ENCODE data around the gene EML1. TPM values are rescaled to one million over a fixed set of nuclear protein-coding genes. Genes with fewer than 3 reads are reported as not detected.

EML1 gene
- total and polyA plus RNA-seq, 7 donors, result 3.1 to 40.4 (median 7.5) TPM

- H3K4me3 ChIP-seq, result no peak overlapping the region
- no peaks in the 10 kb centered on the region for H3K27me3 ChIP-seq (ENCODE audit: insufficient read depth in 3 of 3, low read length in 2 of 3)
- no peaks in the 10 kb centered on the region for H3K9me3 ChIP-seq
- ATAC-seq, result peak; percentile 84 to 93 (median 88)
- intact Hi-C loops (cut with DNase I), result loop anchor here (1.0 to 5.0 kb wide), 4 partner anchors 40 to 210 kb away; no protein-coding TSS in a partner anchor
- peak; percentile 87 for TF ChIP-seq CTCF (IDR thresholded peaks at IDR 0.05)
- H3K4me1 ChIP-seq, result peaks cover 10% of the 10 kb centered on the region
- WGBS, 3 donors, result 30 to 36% (median 33%) methylated on average over 5 of the region's 5 CpGs
- DNase-seq, result peak in 1 of 2 donors; percentile 42
- no peak overlapping the region for H3K27ac ChIP-seq
- no peaks in the 10 kb centered on the region for H3K36me3 ChIP-seq (ENCODE audit: insufficient read depth in 1 of 2, low read depth in 1 of 2)
Observed at GRCh38 chr14:99982537-99983250, 189.5 kb downstream of the EML1 start.

DNA sequence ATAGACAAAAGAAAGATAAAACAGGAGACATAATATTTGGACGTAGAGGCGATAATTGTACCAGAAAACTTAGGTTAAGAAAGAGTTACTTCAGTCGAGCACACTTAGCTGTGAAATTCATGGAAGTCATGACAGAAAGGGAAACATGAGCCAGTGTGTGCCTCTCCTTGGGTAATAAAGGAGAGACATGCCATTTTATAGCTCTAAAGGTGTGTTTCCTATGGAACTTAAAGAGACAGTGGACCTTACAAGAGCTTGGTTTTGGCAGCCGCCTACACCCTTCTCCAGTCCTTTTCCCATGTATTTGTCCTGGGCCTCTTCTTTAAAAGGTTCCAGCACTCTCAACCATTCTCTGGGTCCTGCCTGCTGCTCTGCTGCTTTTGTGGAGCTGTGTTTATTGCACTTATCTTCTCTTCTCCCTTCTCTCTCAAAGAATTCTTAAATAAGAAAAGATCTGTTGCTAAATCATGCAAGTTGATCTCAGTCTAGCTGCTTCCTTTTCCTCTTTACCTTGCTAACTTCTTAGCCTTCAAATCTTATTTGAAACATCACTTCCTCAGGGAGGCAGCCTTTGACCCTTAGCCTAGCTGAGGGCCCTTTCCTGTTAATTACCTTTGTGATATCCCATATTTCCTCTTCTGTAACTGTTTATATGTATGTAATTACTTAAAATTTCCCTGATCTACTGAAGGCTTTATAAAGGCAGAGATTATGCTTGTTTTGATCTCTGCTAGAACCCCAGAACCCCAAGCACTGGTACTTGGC lies 190.2 kb downstream of the EML1 start:
- no peaks in the 10 kb centered on the region for H3K36me3 ChIP-seq (ENCODE audit: insufficient read depth in 1 of 2, low read depth in 1 of 2)
- no peaks in the 10 kb centered on the region for H3K9me3 ChIP-seq
- H3K27ac ChIP-seq, result no peak overlapping the region
- intact Hi-C loops (cut with DNase I), result loop anchor here (1.0 to 5.0 kb wide), 4 partner anchors 39 to 209 kb away; no protein-coding TSS in a partner anchor
- no peak overlapping the region for H3K4me3 ChIP-seq
- H3K27me3 ChIP-seq (ENCODE audit: insufficient read depth in 3 of 3, low read length in 2 of 3), result no peaks in the 10 kb centered on the region
- ATAC-seq, result no peak
- WGBS, 3 donors, result 79 to 82% (median 79%) methylated on average over 4 of the region's 4 CpGs
- no peak for DNase-seq
- TF ChIP-seq CTCF (IDR thresholded peaks at IDR 0.05), result no peak
- H3K4me1 ChIP-seq, result peaks cover 10% of the 10 kb centered on the region

DNA sequence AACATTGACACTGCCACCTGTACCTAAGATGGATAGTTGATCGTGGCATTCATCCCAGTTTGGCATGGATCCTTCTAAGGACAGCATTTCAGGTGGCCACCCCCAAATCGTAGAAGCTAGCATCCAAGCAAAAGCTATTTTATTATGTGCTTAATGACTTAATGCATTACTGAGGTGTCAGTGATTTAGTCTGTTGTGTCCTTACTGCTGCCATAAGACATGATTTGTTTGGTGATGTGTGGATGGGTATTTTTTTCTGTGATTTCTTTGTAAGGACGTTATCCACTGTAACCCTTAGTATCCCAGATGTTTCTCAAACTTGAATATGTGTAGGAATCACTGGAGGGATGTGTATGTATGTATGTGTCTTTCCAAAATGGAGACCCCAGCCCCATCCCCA lies 190.8 kb downstream of the EML1 start:
- no peaks in the 10 kb centered on the region for H3K9me3 ChIP-seq
- no peak for ATAC-seq
- H3K4me3 ChIP-seq, result no peak overlapping the region
- intact Hi-C loops (cut with DNase I), result loop anchor here (5.0 kb wide), 2 partner anchors 38 to 208 kb away; no protein-coding TSS in a partner anchor
- TF ChIP-seq CTCF (IDR thresholded peaks at IDR 0.05), result no peak
- no peaks in the 10 kb centered on the region for H3K36me3 ChIP-seq (ENCODE audit: insufficient read depth in 1 of 2, low read depth in 1 of 2)
- H3K27ac ChIP-seq, result no peak overlapping the region
- no peak for DNase-seq
- H3K4me1 ChIP-seq, result peaks cover 10% of the 10 kb centered on the region
- 45 to 65% (median 58%) methylated on average over 3 of the region's 3 CpGs for whole genome bisulfite sequencing, 3 donors
- no peaks in the 10 kb centered on the region for H3K27me3 ChIP-seq (ENCODE audit: insufficient read depth in 3 of 3, low read length in 2 of 3)

DNA sequence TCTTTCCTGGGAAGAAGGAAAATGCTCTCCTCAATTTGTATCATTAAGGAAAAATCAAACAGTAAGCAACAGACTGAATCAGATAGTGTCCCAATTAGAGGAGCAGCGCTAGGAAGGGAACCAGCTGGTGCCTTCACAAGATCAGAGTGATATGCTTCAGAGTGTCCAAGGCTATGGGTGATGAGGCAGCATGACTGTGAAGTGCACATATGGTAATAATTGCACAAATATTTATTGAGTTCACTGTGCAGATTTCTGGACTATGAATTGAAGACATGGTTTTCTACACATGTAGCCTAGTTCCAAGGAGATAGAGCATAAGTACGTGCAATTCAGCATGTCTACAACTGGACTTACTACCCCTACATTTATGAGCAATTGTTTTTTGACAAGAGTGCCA lies 193.2 kb downstream of the EML1 start:
- Histone ChIP-seq H3K36me3 (ENCODE audit: insufficient read depth in 1 of 2, low read depth in 1 of 2) (no peaks in the 10 kb centered on the region), H3K27ac (no peak overlapping the region), H3K4me3 (no peak overlapping the region), H3K27me3 (ENCODE audit: insufficient read depth in 3 of 3, low read length in 2 of 3) (no peaks in the 10 kb centered on the region), H3K4me1 (peaks cover 10% of the 10 kb centered on the region), H3K9me3 (no peaks in the 10 kb centered on the region)
- WGBS, 3 donors, result 92 to 96% (median 95%) methylated on average over 2 of the region's 2 CpGs
- ATAC-seq, result no peak
- DNase-seq, result no peak
- intact Hi-C loops (cut with DNase I), result no loop called here
- no peak for TF ChIP-seq CTCF (IDR thresholded peaks at IDR 0.05)
